LNCaP clone FGC (cell line): ENCODE results near the gene NFAT5.
"Not testable (repeated sequence)": the region's sequence is repeated elsewhere in the genome, so short reads cannot be mapped to it uniquely, and the experiment has no call there.

Experiments used
- DNase-seq: peaks from one replicate; pipeline ENCODE4 v3.0.0-alpha.2; 2011; ENCODE audit warnings: low read depth
- H3K4me3 ChIP-seq: 2 replicates; pipeline ENCODE4 v1.5.1; 2011; ENCODE audit warnings: mild to moderate bottlenecking, low read depth, low read length, control low read depth
- TF ChIP-seq, protein P1 (sequence below): IDR thresholded peaks from 2 replicates; pipeline ENCODE4 v1.5.1; 2012; ENCODE audit warnings: mild to moderate bottlenecking; ENCODE audit not compliant: control insufficient read depth, insufficient read depth; ENCODE audit errors: extremely low read depth

Gene NFAT5

DNA sequence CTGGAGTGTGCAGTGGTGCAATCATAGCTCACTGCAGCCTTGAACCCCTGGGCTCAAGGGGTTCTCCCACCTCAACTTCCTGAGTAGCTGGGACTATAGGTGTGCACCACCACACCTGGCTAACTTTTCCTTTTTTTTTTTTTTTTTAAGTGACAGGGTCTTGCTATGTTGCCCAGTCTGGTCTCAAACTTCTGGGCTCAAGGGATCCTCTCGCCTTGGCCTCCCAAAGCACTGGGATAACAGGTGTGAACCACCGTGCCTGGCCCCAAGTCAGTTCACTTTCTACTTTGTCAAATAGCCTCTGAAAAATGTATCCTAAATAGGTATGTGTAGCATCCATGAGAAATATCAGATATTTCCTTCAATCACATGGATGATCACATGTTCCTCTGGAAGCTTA, 9.9 kb upstream of the NFAT5 start:
- no peak overlapping the region for H3K4me3 ChIP-seq
- TF ChIP-seq, protein P1, sequence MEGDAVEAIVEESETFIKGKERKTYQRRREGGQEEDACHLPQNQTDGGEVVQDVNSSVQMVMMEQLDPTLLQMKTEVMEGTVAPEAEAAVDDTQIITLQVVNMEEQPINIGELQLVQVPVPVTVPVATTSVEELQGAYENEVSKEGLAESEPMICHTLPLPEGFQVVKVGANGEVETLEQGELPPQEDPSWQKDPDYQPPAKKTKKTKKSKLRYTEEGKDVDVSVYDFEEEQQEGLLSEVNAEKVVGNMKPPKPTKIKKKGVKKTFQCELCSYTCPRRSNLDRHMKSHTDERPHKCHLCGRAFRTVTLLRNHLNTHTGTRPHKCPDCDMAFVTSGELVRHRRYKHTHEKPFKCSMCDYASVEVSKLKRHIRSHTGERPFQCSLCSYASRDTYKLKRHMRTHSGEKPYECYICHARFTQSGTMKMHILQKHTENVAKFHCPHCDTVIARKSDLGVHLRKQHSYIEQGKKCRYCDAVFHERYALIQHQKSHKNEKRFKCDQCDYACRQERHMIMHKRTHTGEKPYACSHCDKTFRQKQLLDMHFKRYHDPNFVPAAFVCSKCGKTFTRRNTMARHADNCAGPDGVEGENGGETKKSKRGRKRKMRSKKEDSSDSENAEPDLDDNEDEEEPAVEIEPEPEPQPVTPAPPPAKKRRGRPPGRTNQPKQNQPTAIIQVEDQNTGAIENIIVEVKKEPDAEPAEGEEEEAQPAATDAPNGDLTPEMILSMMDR: no peak

DNA sequence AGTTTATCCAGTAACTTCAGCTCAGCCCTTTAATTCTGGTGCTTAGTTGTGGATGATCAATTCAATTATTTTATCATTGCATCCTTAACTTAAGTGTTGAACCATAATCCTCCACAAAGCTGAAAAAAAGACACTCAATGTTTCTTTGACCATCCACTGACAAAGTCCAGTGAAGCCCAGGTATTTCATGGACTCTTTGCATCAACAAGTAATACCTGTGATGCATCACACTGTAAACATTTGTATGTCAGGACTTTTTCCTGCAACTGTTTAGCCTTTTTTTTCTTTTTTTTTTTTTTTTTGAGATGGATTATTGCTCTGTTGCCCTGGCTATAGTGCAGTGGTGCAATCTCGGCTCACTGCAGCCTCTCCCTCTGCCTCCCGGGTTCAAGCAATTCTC, 6.6 kb upstream of the NFAT5 start:
- TF ChIP-seq, protein P1: no peak
- DNase-seq: no peak
- no peak overlapping the region for H3K4me3 ChIP-seq

More for the DNA sequence above, 9.9 kb upstream of the NFAT5 start:
- no peak for DNase-seq

DNA sequence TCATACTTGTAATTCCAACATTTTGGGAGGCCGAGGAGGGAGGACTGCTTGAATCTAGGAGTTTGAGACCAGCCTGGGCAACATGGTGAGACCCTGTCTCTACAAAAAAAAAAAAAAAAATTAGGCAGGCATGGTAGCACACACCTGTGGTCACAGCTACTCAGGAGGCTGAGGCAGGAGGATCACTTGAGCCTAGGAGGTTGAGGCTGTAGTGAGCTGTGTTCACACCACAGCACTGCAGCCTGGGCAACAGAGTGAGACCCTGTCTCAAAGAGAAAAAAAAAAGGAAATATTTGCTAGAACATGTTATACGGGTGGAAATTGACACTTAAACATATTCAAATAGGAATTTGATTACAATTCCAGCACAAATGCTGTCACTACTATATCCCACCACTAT, 4.4 kb upstream of the NFAT5 start:
- not testable (repeated sequence) for DNase-seq, H3K4me3 ChIP-seq

DNA sequence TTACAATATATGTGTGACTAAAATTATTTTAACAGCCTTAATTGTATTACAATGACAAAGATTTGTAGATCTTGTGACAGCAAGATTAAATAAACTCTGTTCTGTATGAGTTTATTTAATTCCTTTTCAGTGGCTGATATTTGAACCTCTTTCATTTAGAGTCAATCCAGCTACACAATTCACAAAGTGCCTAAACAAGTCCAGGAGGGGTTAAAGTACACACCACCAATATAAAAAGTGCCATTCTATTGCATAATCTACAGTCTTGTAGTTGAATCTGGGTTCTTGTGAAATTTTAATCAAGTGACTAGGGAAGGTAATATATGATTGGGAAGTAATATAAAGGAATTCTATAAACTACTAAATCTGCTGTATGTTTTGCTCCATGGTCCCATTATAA, 3.9 kb upstream of the NFAT5 start:
- H3K4me3 ChIP-seq: no peak overlapping the region
- DNase-seq: no peak
- TF ChIP-seq, protein P1: no peak

DNA sequence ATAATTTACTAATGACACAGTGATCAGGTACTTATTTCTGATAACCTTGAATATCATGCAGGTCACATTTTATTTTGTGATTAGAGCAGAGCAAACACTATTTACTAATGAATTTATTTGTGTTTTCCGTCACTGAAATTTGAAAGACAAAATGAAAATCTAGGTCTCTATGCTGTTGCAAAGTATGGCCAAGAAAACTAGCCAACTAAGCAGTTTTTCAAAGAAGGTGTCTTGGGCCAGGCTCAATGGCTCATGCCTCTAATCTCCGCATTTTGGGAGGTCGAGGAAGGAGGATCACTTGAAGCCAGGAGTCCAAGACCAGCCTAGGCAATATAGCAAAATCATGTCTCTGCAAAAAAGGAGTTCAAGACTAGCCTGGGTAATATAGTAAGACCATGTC, 3.0 kb upstream of the NFAT5 start:
- TF ChIP-seq, protein P1: no peak
- H3K4me3 ChIP-seq: no peak overlapping the region
- no peak for DNase-seq

DNA sequence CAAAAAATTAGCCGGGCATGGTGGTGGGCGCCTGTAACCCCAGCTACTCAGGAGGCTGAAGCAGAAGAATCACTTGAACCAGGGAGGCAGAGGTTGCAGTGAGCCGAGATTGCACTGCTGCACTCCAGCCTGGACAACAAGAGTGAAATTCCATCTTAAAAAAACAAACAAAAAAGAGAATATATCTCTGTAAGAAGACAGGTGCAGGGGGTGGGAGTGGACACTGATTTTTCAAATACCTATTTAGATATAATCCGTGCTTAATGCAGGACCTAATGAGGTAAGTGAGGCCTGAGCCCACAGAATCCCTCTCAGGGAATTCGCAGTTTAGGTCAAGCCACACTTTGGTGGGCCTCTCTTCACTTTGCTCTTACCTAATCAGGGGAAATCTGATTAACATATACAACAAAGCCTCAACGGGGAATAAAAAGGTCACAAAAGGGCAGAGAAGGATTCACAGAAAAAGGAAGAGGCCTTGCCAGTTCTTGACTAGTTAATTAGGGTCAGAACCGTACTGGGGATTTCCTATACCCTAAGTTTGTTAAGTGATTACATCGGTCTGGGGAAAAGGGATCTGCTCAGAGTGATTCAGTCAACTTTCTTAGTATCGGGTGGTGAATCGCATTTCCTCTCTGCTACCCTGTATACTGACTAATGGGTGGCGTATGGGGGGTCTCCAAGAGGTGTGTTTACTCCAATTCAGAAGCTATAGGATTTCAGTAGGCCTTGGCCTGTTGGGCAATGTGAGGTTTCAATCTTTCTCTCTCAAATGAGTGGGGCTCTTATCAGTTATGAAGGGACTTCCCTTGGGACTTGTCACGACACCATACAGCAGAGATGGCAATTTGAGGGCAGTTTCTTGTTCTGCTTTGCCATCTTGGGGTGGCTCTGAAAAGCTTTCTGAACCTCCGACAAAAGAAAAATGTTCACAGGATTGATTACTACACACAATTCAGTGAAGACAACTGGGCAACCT, 1.9 kb upstream of the NFAT5 start:
- TF ChIP-seq, protein P1: no peak
- no peak for DNase-seq

DNA sequence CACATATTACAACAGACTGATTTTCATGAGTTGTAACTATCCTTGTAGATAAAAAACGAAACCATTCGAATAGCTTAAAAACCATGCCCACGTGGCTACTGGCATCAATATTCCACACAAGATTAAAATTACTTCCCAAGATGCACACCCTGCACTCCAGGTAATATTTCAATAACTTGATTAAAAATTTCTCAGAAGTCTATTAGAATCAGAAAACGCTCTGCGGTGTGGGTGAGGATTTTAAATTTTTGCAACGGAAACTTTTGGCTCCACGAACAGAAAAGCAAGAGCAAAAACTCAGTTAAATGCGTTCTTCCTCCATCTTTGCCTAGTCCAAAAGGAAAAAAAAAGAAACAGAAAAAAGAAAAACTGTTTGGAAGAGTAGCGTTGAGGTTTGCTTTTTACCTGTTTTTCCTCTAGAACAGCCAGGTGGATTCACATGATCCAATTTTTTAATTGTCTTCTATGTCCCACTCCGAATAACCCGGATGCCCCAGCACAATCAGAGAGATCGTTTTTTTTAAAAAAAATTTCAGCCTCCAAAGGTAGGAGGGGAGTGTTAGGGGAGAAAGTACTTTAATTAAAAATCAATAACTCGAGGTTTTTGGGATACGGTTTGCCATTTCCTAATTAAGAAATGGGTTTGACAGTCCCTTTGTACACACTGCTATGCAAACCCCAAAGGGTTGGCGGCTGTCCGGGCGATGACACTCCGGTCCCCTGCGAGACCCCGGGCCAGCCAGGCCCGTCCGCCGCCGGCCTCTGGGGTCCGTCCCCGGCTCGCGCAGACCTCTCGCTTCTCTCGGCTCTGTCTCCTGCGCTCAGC, 708 bp upstream of the NFAT5 start:
- TF ChIP-seq, protein P1: no peak

More for the DNA sequence above, 1.9 kb upstream of the NFAT5 start:
- no peak overlapping the region for H3K4me3 ChIP-seq

More for the DNA sequence above, 708 bp upstream of the NFAT5 start:
- no peak for DNase-seq
- peak overlapping the region; percentile 85 for H3K4me3 ChIP-seq
